ENCODE measurements around the gene CDK18.
"Not testable (repeated sequence)": the region's sequence is repeated elsewhere in the genome, so short reads cannot be mapped to it uniquely, and the experiment has no call there.

Gene CDK18

GRCh38 chr1:205477759-205478247 lies 26.7 kb upstream of the CDK18 start (continued):
- TF ChIP-seq KLF17 (tag by site-specific recombination; IDR thresholded peaks at IDR 0.05) (no peak), ZNF600 (tag by site-specific recombination; IDR thresholded peaks at IDR 0.05) (no peak), WT1 (tag by site-specific recombination; IDR thresholded peaks at IDR 0.05) (no peak), ZNF473 (tag by site-specific recombination; IDR thresholded peaks at IDR 0.05) (no peak), HOXC10 (CRISPR knock-in tag; IDR thresholded peaks at IDR 0.05) (no peak), SCRT2 (tag by site-specific recombination; IDR thresholded peaks at IDR 0.05) (peak; percentile 67), ZBTB11 (tag by site-specific recombination; conservative IDR thresholded peaks at IDR 0.05; ENCODE audit: low read depth) (no peak), HOXD13 (CRISPR knock-in tag; IDR thresholded peaks at IDR 0.05; ENCODE audit: borderline replicate concordance) (no peak), ZFP3 (tag by site-specific recombination; IDR thresholded peaks at IDR 0.05; ENCODE audit: low read depth) (no peak)

- H3K9me3 ChIP-seq (ENCODE audit: control insufficient read depth, insufficient read depth, low read depth, low read length); H3K27ac ChIP-seq (ENCODE audit: extremely low read depth, low read depth, low read length); H3K4me3 ChIP-seq (ENCODE audit: low read depth, low read length); H3K4me1 ChIP-seq (ENCODE audit: control insufficient read depth, insufficient read depth, low read length); H3K36me3 ChIP-seq (ENCODE audit: control insufficient read depth in 2 of 2, insufficient read depth in 1 of 2, low read length in 2 of 2); POLR2A ChIA-PET: not testable (repeated sequence)
- CTCF ChIA-PET: interaction anchor here (0.7 to 6.5 kb wide), 4 partner anchors 8 to 82 kb away, joined by 3 to 49 read pairs (median 14); no protein-coding TSS in a partner anchor
- peak; percentile 100 for TF ChIP-seq ZNF121 (tag by site-specific recombination; IDR thresholded peaks at IDR 0.05)
Observed at GRCh38 chr1:205478985-205479384, 25.5 kb upstream of the CDK18 start.

- H3K27ac ChIP-seq (ENCODE audit: extremely low read depth, low read depth, low read length): no peak overlapping the region
- H3K9me3 ChIP-seq (ENCODE audit: control insufficient read depth, insufficient read depth, low read depth, low read length): no peaks in the 10 kb centered on the region
- POLR2A ChIA-PET: no interaction called here
- no peaks in the 10 kb centered on the region for H3K4me1 ChIP-seq (ENCODE audit: control insufficient read depth, insufficient read depth, low read length)
- H3K36me3 ChIP-seq (ENCODE audit: control insufficient read depth in 2 of 2, insufficient read depth in 1 of 2, low read length in 2 of 2): no peaks in the 10 kb centered on the region
- H3K4me3 ChIP-seq (ENCODE audit: low read depth, low read length): no peak overlapping the region
- CTCF ChIA-PET: interaction anchor here (3.3 kb wide), 1 partner anchor 44 kb away, joined by 18 read pairs; no protein-coding TSS in a partner anchor
- no peak for TF ChIP-seq ZBTB8A (tag by site-specific recombination; IDR thresholded peaks at IDR 0.05)
- no peak for TF ChIP-seq ZNF133 (tag by site-specific recombination; IDR thresholded peaks at IDR 0.05)
- no peak for TF ChIP-seq ZSCAN23 (tag by site-specific recombination; IDR thresholded peaks at IDR 0.05)
- TF ChIP-seq ZNF560 (tag by site-specific recombination; IDR thresholded peaks at IDR 0.05; ENCODE audit: borderline replicate concordance): no peak
- TF ChIP-seq RBAK (tag by site-specific recombination; IDR thresholded peaks at IDR 0.05): no peak
- no peak for TF ChIP-seq ZNF266 (tag by site-specific recombination; IDR thresholded peaks at IDR 0.05; ENCODE audit: low read depth)
- TF ChIP-seq ZNF416 (tag by site-specific recombination; IDR thresholded peaks at IDR 0.05): no peak
- TF ChIP-seq ZEB2 (tag by site-specific recombination; IDR thresholded peaks at IDR 0.05): no peak
- no peak for TF ChIP-seq GFI1B (tag by site-specific recombination; IDR thresholded peaks at IDR 0.05)
- no peak for TF ChIP-seq ZNF23 (tag by site-specific recombination; IDR thresholded peaks at IDR 0.05; ENCODE audit: borderline replicate concordance)
- TF ChIP-seq ZNF214 (tag by site-specific recombination; IDR thresholded peaks at IDR 0.05; ENCODE audit: borderline replicate concordance): no peak
- TF ChIP-seq ZBTB21 (tag by site-specific recombination; IDR thresholded peaks at IDR 0.05): no peak
- no peak for TF ChIP-seq GLIS1 (tag by site-specific recombination; IDR thresholded peaks at IDR 0.05)
- no peak for TF ChIP-seq PRDM1 (tag by site-specific recombination; IDR thresholded peaks at IDR 0.05)
- no peak for TF ChIP-seq ZNF776 (tag by site-specific recombination; IDR thresholded peaks at IDR 0.05; ENCODE audit: borderline replicate concordance)
Observed at GRCh38 chr1:205480349-205480985, 24.0 kb upstream of the CDK18 start.

All from HEK293 (cell line).